Brain microvascular endothelial cell (primary cell): ENCODE results near the gene LIMK1.

Source experiments
- DNase-seq: peaks from one replicate; pipeline ENCODE4 v3.0.0-alpha.2; 2020
- H3K27ac ChIP-seq: fragments of 250-450 bp; sonication (Bioruptor Pico); 2 replicates; pipeline ENCODE4 v1.5.1; 2020; ENCODE audit warnings: mild to moderate bottlenecking, moderate library complexity
- H3K27me3 ChIP-seq: fragments of 250-450 bp; sonication (Bioruptor Pico); replicated peaks from 2 replicates; pipeline ENCODE4 v1.5.1; 2020; ENCODE audit warnings: mild to moderate bottlenecking
- H3K36me3 ChIP-seq: fragments of 250-450 bp; sonication (Bioruptor Pico); replicated peaks from 2 replicates; pipeline ENCODE4 v1.5.1; 2020; ENCODE audit warnings: mild to moderate bottlenecking
- H3K4me3 ChIP-seq: 2 replicates; pipeline ENCODE4 v1.5.1; 2011; ENCODE audit warnings: low read depth, mild to moderate bottlenecking, control low read depth, low read length, moderate library complexity
- CTCF ChIP-seq: IDR thresholded peaks from 2 replicates; pipeline ENCODE4 v1.5.1; 2011; ENCODE audit warnings: low read depth, mild to moderate bottlenecking, moderate library complexity, low read length, control low read depth, inconsistent platforms; ENCODE audit errors: missing control alignments
- in situ Hi-C: cut with HindIII; loops from 2 replicates; pipeline ENCODE4 v1.10.0; 2017; ENCODE audit warnings: low sequenced_read_pairs, low pct_ligation_motif_present

LIMK1 gene

DNA sequence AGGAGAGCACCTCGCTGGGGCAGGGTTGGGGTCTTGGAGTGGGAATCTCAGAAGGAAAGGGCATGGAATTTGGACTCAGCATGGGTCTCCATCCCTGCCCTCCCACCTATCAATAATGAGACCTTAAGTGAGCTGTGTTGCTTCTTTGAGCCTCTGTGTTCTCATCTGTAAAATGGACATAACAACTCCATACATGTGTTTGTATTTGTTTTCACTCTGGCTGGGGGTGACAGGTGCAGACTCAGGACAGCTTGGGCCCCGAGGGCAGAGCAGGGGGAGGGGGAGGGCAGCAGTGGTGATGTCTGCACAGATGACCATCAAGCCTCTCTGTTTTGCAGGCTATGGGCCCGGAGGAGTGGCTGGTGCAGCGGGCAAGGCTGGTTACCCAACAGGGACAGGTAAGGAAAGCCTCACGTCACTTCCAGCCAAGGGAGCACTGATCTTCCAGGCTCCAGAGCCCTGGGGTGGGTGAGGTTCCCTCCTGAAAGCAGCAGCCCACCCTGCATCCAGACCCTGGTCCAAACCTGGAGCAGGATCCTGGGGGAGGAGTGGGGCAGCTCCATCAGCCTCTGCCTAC lies 35.7 kb upstream of the LIMK1 start:
- no peak for DNase-seq
- no peak overlapping the region for H3K4me3 ChIP-seq
- TF ChIP-seq CTCF, result no peak
- no peaks in the 10 kb centered on the region for H3K27me3 ChIP-seq
- H3K36me3 ChIP-seq, result no peaks in the 10 kb centered on the region
- H3K27ac ChIP-seq, result no peak overlapping the region
- in situ Hi-C loops, result no loop called here

- in situ Hi-C loops, result no loop called here
- H3K36me3 ChIP-seq, result no peaks in the 10 kb centered on the region
- H3K27me3 ChIP-seq, result peaks cover 2% of the 10 kb centered on the region
- DNase-seq, result no peak
- H3K4me3 ChIP-seq, result no peak overlapping the region
- TF ChIP-seq CTCF, result no peak
- H3K27ac ChIP-seq, result no peak overlapping the region
Observed at GRCh38 chr7:74048999-74049599, 34.5 kb upstream of the LIMK1 start.

GRCh38 chr7:74049997-74050798 lies 33.4 kb upstream of the LIMK1 start:
- no peak overlapping the region for H3K4me3 ChIP-seq
- in situ Hi-C loops, result loop anchor here (25.0 kb wide), 1 partner anchor 362 kb away; no protein-coding TSS in a partner anchor
- no peak for TF ChIP-seq CTCF
- peaks cover 2% of the 10 kb centered on the region for H3K27me3 ChIP-seq
- no peak for DNase-seq
- no peak overlapping the region for H3K27ac ChIP-seq
- no peaks in the 10 kb centered on the region for H3K36me3 ChIP-seq

DNA sequence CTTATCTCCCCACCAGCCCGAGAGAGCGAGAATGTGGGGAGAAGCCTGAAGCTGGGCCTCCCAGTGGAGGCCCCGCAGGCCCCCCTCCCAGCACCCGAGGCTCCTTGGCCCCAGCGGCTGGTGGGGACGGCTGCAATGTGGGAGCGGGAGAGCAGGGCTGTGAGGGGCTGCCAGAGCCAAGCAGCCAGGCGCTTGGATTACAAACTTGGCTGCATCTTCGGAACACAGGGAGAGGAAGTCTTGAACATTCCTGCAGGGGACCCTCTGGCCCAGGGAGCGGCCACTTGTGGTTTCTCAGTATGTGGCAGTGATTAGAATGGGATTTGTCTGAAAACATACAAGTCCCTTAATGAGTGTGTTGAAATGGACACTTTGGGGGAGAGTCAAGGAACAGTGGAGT lies 32.4 kb upstream of the LIMK1 start:
- TF ChIP-seq CTCF, result no peak
- no peaks in the 10 kb centered on the region for H3K36me3 ChIP-seq
- no peak overlapping the region for H3K4me3 ChIP-seq
- peaks cover 2% of the 10 kb centered on the region for H3K27me3 ChIP-seq
- H3K27ac ChIP-seq, result no peak overlapping the region
- in situ Hi-C loops, result loop anchor here (25.0 kb wide), 1 partner anchor 361 kb away; no protein-coding TSS in a partner anchor
- no peak for DNase-seq

GRCh38 chr7:74051629-74052410 lies 31.8 kb upstream of the LIMK1 start:
- in situ Hi-C loops, result loop anchor here (25.0 kb wide), 1 partner anchor 360 kb away; no protein-coding TSS in a partner anchor
- peak; percentile 67 for TF ChIP-seq CTCF
- Histone ChIP-seq H3K27me3 (peaks cover 2% of the 10 kb centered on the region), H3K27ac (no peak overlapping the region), H3K36me3 (no peaks in the 10 kb centered on the region), H3K4me3 (no peak overlapping the region)
- DNase-seq, result no peak
